Fibroblast of skin of left quadriceps (primary cell): Measurements from ENCODE around the gene EDIL3.
A peak's percentile ranks its signal among the peaks of the same experiment; 100 is the strongest.

Experiments
- DNase-seq, 2 experiments: peaks; one replicate each; pipeline ENCODE4 v3.0.0-alpha.2; 2013; ENCODE audit warnings: low read depth in 2 of 2

The EDIL3 gene

GRCh38 chr5:84072339-84072738 is 312.3 kb downstream of the EDIL3 start:
- DNase-seq, result no peak

- no peak for DNase-seq
Measured at GRCh38 chr5:84069608-84070179, 315.0 kb downstream of the EDIL3 start.

- no peak for DNase-seq
Measured at GRCh38 chr5:84063041-84063440, 321.6 kb downstream of the EDIL3 start.

- DNase-seq, result no peak
Measured at GRCh38 chr5:84059672-84060071, 325.0 kb downstream of the EDIL3 start.

GRCh38 chr5:84058561-84058960 is 326.1 kb downstream of the EDIL3 start:
- no peak for DNase-seq

GRCh38 chr5:84057211-84057610 is 327.5 kb downstream of the EDIL3 start:
- DNase-seq, result no peak

GRCh38 chr5:84045964-84046363 is 338.7 kb downstream of the EDIL3 start:
- DNase-seq, result no peak

- no peak for DNase-seq
Measured at GRCh38 chr5:84036842-84037241, 347.8 kb downstream of the EDIL3 start.

- DNase-seq, result peak in 1 of 2 experiments; percentile 8
Measured at GRCh38 chr5:84032324-84032723, 352.4 kb downstream of the EDIL3 start.

- peak; percentile 40 to 41 for DNase-seq
Measured at GRCh38 chr5:84028093-84028492, 356.6 kb downstream of the EDIL3 start.

- peak in 1 of 2 experiments; percentile 14 for DNase-seq
Measured at GRCh38 chr5:84018521-84018920, 366.2 kb downstream of the EDIL3 start.

- DNase-seq, result no peak
Measured at GRCh38 chr5:84017523-84018172, 367.0 kb downstream of the EDIL3 start.

GRCh38 chr5:84016085-84016484 is 368.6 kb downstream of the EDIL3 start:
- DNase-seq, result peak; percentile 81 to 83

GRCh38 chr5:84014966-84015365 is 369.7 kb downstream of the EDIL3 start:
- no peak for DNase-seq

GRCh38 chr5:83993803-83994202 is 390.9 kb downstream of the EDIL3 start:
- DNase-seq, result no peak

- DNase-seq, result no peak
Measured at GRCh38 chr5:83991566-83992224, 393.0 kb downstream of the EDIL3 start.

GRCh38 chr5:83988293-83988685 is 396.4 kb downstream of the EDIL3 start:
- DNase-seq, result no peak

- no peak for DNase-seq
Measured at GRCh38 chr5:83987513-83988292, 397.0 kb downstream of the EDIL3 start.

GRCh38 chr5:83983852-83984251 is 400.8 kb downstream of the EDIL3 start:
- DNase-seq, result no peak

GRCh38 chr5:83973925-83974815 is 410.5 kb downstream of the EDIL3 start:
- no peak for DNase-seq

GRCh38 chr5:83972909-83973308 is 411.8 kb downstream of the EDIL3 start:
- DNase-seq, result no peak
